GM19023 (cell line): ENCODE data around the gene ANK2.

Source experiments
- ATAC-seq: cut with Tn5 transposase; IDR thresholded peaks from one replicate; pipeline ENCODE4 v1.9.1; 2021; ENCODE audit warnings: mild to moderate bottlenecking, moderate library complexity; ENCODE audit not compliant: unreplicated experiment

Gene ANK2

GRCh38 chr4:113433116-113433515 is 383.7 kb downstream of the ANK2 start:
- ATAC-seq, result no peak
